Fibroblast of peridontal ligament (primary cell): ENCODE results near the gene PNPLA5.

ENCODE experiments used
- DNase-seq: peaks from one replicate; pipeline ENCODE4 v3.0.0-alpha.2; 2010; ENCODE audit errors: extremely low read depth

PNPLA5 gene

GRCh38 chr22:43854786-43855271, 37.0 kb downstream of the PNPLA5 start:
- DNase-seq: no peak

- no peak for DNase-seq
Measured at GRCh38 chr22:43854121-43854785, 37.6 kb downstream of the PNPLA5 start.

- DNase-seq: no peak
Measured at GRCh38 chr22:43853328-43853931, 38.4 kb downstream of the PNPLA5 start.

- DNase-seq: no peak
Measured at GRCh38 chr22:43852573-43853327, 39.1 kb downstream of the PNPLA5 start.

- DNase-seq: no peak
Measured at GRCh38 chr22:43851979-43852307, 39.9 kb downstream of the PNPLA5 start.

GRCh38 chr22:43851058-43851978, 40.5 kb downstream of the PNPLA5 start:
- DNase-seq: no peak

GRCh38 chr22:43850529-43850928, 41.3 kb downstream of the PNPLA5 start:
- no peak for DNase-seq

- DNase-seq: no peak
Measured at GRCh38 chr22:43849731-43850130, 42.1 kb downstream of the PNPLA5 start.

GRCh38 chr22:43848366-43849171, 43.2 kb downstream of the PNPLA5 start:
- no peak for DNase-seq

GRCh38 chr22:43847376-43848289, 44.2 kb downstream of the PNPLA5 start:
- DNase-seq: no peak

GRCh38 chr22:43846966-43847365, 44.8 kb downstream of the PNPLA5 start:
- no peak for DNase-seq

- no peak for DNase-seq
Measured at GRCh38 chr22:43845981-43846380, 45.8 kb downstream of the PNPLA5 start.

- no peak for DNase-seq
Measured at GRCh38 chr22:43844560-43845545, 47.0 kb downstream of the PNPLA5 start.

- DNase-seq: no peak
Measured at GRCh38 chr22:43843783-43844530, 47.9 kb downstream of the PNPLA5 start.

- no peak for DNase-seq
Measured at GRCh38 chr22:43841742-43842141, 50.1 kb downstream of the PNPLA5 start.

- no peak for DNase-seq
Measured at GRCh38 chr22:43840851-43841250, 51.0 kb downstream of the PNPLA5 start.

GRCh38 chr22:43840431-43840830, 51.4 kb downstream of the PNPLA5 start:
- no peak for DNase-seq

GRCh38 chr22:43839781-43840180, 52.0 kb downstream of the PNPLA5 start:
- no peak for DNase-seq
